Fibroblast of peridontal ligament (primary cell): ENCODE measurements around the gene PCDHA4.
"Not testable (repeated sequence)": the region's sequence is repeated elsewhere in the genome, so short reads cannot be mapped to it uniquely, and the experiment has no call there.

Experiments
- DNase-seq: peaks from one replicate; pipeline ENCODE4 v3.0.0-alpha.2; 2010; ENCODE audit errors: extremely low read depth

The PCDHA4 gene

GRCh38 chr5:140821375-140822280 lies 14.8 kb downstream of the PCDHA4 start, which contains the start of gene PCDHA5:
PCDHA5 (plus strand) TSS chr5:140821613.
- no peak for DNase-seq

GRCh38 chr5:140822281-140822629 lies 15.4 kb downstream of the PCDHA4 start:
- DNase-seq: no peak

GRCh38 chr5:140822969-140823368 lies 16.1 kb downstream of the PCDHA4 start:
- not testable (repeated sequence) for DNase-seq

- no peak for DNase-seq
Observed at GRCh38 chr5:140823475-140823874, 16.6 kb downstream of the PCDHA4 start.

- DNase-seq: peak; percentile 7
Observed at GRCh38 chr5:140827704-140828361, 21.0 kb downstream of the PCDHA4 start, which contains the start of gene PCDHA6. PCDHA6 (plus strand) TSS chr5:140827960; CDS start chr5:140828092, 132 bp downstream.

- no peak for DNase-seq
Observed at GRCh38 chr5:140828362-140828737, 21.5 kb downstream of the PCDHA4 start.

- not testable (repeated sequence) for DNase-seq
Observed at GRCh38 chr5:140829511-140830501, 22.9 kb downstream of the PCDHA4 start.

GRCh38 chr5:140833993-140834392 lies 27.1 kb downstream of the PCDHA4 start, which contains the start of gene PCDHA7:
PCDHA7 (plus strand) TSS chr5:140834269; CDS start chr5:140834384, 115 bp downstream.
- peak; percentile 4 for DNase-seq

GRCh38 chr5:140834439-140835008 lies 27.7 kb downstream of the PCDHA4 start:
- not testable (repeated sequence) for DNase-seq

GRCh38 chr5:140835622-140836510 lies 29.0 kb downstream of the PCDHA4 start:
- no peak for DNase-seq

GRCh38 chr5:140840978-140841962 lies 34.4 kb downstream of the PCDHA4 start, which contains the start of gene PCDHA8:
PCDHA8 (plus strand) TSS chr5:140841187; CDS start chr5:140841322, 135 bp downstream.
- DNase-seq: no peak

- no peak for DNase-seq
Observed at GRCh38 chr5:140842798-140843733, 36.2 kb downstream of the PCDHA4 start.

- not testable (repeated sequence) for DNase-seq
Observed at GRCh38 chr5:140848139-140849102, 41.6 kb downstream of the PCDHA4 start, which contains the start of gene PCDHA9. PCDHA9 (plus strand) TSS chr5:140848382; CDS start chr5:140848496, 114 bp downstream.

- not testable (repeated sequence) for DNase-seq
Observed at GRCh38 chr5:140849831-140850634, 43.2 kb downstream of the PCDHA4 start.
